Activated T-cell treated with anti-CD3 and anti-CD28 coated beads for 48 hours (primary cell): ENCODE results near the gene KRT28.
"Not testable (repeated sequence)": the region's sequence is repeated elsewhere in the genome, so short reads cannot be mapped to it uniquely, and the experiment has no call there.

Experiments
- DNase-seq: peaks from one replicate; pipeline ENCODE4 v3.0.0-alpha.2; 2020; ENCODE audit warnings: low read depth

KRT28 gene

DNA sequence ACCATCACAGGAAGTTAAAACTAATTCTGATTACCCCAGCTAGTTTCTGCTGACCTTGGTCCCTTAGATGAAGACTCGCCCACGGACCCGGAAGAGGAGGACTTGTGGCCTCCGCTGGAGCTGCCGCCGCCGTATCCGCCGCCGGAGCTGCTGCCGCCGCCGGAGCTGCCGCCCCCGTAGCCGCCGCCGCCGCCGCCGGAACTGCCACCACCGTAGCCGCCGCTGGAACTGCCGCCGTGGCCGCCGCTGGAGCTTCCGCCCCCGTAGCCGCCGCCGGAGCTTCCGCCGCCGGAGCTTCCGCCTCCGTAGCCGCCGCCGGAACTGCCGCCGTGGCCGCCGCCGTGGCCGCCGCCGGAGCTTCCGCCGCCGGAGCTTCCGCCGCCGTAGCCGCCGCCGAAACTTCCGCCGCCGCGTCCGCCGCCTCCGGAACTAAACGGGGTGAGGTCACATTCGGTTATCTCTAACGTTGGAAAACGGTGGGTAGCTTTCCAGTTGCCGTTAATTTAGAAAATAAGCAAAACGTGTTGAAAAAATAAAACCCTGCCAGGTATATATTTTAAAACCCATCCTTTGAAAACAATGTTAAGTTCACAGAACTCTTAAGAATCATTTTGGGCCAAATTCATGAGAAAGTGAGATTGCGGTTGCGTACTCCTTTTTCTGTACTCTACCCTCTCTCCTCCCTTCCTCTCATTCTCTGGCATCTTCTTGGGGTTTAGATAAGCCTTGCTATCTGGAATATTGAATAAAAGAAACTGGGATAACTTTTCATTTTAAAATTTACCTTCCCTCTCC, 19.2 kb upstream of the KRT28 start:
- peak; percentile 85 for DNase-seq

DNA sequence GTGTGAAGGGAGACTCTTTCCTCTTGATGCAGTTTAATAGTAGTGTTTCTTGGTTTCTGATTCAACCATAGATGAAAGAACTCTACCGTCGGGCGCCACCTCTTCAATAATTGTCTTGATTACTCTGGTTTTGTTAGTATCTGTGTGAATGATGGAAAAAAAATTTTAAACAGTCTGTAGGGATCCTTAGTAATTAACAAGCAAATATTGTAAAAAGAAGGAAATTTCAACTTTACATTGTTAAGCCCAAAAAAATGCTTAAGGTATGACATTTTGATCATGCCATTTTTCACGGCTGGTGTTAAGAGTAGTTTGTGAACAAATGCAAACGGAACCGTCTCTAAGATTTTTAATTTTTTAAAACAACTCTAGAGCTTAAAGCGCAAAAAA, 18.6 kb upstream of the KRT28 start:
- DNase-seq: no peak

DNA sequence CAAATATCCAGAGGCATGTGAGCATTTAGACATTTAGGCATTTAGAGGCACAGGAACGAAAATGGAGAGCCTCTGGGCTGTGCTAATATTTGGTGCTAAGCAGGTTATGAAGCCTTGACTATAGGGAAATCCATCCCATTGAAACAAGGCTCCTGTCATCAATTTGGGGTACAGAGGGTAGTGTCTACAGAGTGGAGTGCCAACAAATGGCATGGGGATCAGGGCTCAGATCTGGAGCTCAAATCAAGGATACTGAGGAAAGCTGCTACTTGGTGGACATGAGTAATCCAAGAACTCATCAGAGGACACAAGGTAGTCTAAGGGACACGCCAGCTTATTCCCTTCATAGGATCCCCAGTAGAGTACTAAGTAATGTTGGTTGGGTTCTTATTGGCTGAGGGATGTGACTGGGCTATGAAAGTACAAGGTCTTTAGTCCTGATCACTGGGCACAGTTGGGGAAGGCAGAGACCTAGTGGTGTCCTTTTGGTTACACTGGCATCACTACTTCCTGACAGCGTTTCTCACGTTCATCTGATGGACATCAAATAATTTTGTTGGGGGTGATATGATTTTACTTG, 17.4 kb upstream of the KRT28 start:
- no peak for DNase-seq

DNA sequence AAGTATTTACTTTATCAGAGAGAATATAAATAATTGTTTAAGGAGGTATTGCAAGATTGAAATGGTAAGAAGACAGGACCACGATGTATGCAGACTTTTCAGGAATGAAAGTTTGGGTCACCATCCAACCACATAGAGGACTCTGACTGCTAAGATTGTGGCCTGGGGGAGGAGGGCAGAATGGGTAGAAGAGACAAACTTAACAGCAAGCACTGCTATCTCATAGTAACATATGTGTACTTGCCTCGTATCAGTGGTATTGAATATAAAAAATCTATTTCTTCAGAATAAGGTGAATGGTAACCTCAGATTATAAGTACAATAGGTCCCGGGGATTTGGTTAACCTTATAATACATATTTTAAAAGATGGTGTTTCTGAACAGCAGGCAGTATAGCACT, 16.8 kb upstream of the KRT28 start:
- DNase-seq: no peak

DNA sequence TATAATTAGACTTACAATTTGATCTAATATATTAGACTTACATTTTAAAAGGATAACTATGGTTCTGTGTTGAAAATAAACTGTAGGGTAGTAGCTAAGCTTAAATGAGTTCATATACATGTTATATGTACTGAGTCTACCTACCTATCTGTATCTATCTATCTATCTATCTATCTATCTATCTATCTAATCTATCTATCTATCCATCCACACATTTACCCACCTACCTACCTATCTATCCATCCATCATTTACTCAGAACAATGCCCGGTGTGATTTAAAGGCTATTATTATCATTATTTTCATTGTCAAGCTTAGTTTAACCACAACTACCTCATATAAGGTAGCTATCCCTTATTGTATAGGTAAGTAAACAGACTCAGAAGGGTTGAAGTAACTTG, 15.6 kb upstream of the KRT28 start:
- DNase-seq: no peak

DNA sequence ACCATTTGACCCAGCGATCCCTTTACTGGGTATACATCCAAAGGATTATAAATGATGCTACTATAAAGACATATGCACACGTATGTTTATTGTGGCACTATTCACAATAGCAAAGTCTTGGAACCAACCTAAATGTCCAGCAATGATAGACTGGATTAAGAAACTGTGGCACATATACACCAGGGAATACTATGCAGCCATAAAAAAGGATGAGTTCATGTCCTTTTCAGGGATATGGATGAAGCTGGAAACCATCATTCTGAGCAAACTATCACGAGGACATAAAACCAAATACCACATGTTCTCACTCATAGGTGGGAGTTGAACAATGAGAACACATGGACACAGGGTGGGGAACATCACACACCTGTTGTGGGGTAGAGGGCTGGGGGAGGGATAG, 14.9 kb upstream of the KRT28 start:
- DNase-seq: not testable (repeated sequence)

DNA sequence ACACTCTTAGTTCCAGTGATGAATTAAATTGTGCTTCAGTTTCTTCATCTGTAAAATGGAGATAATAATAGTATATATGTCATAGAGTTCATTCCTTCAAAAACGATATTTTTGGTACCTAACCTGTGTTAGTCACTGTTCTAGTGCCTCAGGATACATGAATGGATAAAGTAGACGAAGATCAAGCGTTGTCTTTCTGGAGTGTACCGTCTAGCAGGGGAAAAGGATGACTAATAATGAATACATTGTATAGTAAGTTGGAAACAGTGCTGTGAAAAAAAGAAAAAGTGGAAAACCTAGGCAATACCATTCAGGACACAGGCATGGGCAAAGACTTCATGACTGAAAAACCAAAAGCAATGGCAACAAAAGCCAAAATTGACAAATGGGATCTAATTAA, 14.0 kb upstream of the KRT28 start:
- no peak for DNase-seq

DNA sequence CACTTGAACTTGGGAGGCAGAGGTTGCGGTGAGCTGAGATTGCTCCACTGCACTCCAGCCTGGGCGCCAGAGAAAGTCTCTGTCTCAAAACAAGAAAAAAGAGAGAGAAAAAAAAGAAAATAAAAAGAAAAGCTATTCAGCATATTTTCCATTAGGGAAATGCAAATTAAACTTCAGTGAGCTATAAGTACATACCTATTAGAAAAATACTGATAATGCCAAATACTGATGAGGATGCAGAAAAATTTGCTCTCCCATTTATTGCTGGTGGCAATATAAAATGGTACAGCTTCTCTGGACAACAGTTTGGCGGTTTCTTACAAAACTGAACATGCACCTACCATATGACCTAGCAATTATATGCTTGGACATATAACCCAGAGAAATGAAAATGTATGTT, 12.9 kb upstream of the KRT28 start:
- DNase-seq: no peak

DNA sequence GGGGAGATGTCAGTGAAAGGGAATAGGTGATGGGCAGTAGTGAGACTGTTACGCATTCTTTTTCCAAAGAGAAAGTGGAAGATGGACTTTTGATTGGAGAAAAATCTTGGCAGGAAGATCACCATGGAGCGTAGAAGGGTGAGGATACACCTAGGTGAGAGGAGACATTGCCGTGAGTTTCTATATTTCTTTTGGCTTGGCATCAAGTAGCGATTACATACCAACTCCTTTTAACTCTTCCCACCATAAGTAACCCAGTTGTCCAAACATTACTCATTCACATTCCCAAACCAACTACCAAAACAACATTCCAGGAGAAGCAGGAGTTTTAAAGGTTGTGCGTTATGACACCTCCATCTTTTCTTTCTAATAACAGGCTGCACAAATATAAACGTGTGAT, 10.7 kb upstream of the KRT28 start:
- no peak for DNase-seq

DNA sequence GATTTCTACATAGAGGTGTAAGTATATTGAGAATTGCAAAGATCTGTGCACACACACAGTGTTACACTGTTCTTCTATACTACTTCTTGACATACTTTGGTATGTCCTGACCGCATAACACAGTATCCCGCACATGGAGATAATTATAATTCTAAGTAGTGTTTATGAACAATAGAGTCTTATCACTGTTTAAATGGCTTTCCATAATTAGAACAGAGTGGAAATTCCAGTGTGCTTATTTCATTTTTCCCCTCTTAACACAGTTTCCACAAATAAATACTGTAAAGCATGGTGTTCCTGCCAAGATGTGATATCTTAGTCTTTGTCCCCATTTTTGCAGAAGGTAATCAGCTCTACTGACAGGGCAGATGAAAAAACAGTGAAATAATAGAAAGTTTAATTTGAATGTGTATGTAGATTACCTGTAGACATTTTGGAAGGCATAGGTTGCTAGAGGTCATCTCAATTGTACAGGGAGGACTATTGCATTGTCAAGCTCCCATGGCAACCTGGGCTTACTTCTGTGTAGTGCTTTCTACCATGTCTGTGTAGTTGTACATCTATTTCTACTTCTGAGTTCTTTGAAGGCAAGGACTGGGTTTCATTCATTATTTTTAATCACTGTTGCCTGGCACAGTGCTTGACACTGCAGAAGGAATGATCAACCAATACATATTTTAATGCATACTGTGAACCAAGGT, 10.1 kb upstream of the KRT28 start:
- no peak for DNase-seq

DNA sequence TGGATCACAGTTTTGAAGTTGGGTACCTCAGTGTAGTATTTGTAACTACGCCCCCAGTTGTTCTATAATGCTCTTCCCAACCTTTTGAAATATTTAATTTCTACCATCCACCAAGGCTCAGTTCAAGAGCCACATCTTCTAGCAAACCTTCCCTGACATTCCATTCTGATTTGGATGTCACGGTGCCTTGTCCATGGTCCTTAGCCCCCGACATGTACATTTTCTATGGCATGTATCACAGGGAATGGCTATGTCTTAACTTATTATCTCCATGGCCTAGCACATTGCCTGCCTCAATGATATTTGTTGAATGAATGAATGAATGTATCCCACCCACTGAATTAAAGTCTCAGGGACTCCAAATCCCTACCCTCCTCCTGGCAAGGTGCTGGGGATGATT, 6.4 kb upstream of the KRT28 start:
- no peak for DNase-seq

DNA sequence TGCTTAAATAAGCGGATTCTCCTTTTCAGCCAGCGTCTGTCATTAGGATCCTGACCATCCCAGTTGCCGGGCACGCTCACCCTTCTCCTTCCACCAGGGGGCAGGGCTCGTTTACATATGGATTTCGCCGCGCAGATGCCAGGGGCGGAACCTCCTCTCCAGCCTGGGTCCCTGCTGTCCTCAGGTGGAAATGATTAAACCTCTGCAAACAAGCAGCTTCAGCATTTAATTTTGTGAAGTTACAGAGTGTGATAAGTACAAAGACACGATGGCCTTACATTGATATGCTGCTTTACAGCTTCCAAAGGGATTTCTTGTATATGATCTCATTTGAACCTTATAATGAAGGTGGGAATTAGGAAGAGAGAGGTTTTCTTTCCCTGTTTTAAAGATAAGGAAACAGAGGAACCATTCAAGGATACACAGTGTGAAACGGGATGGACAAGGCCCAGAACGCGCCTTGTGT, 3.9 kb upstream of the KRT28 start:
- DNase-seq: peak; percentile 65

DNA sequence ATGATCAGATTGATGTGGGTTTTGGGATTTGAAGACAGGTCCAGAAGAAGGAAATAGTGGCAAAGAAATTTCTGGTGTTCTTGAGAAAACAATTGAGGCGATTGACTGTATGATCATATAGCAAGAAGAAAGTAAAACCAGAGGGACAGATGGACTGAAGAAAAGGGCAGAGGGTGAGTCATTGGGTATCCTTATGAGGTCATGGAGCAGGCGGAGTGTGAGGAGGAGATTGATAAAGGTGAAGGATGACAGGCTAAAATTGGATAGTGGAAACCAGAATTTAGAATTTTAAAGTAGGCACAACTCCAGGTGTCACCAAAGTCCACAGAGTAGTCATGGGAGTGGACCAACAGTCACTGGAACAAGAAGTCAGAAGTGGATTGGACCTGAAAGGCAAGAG, 1.4 kb upstream of the KRT28 start:
- no peak for DNase-seq

DNA sequence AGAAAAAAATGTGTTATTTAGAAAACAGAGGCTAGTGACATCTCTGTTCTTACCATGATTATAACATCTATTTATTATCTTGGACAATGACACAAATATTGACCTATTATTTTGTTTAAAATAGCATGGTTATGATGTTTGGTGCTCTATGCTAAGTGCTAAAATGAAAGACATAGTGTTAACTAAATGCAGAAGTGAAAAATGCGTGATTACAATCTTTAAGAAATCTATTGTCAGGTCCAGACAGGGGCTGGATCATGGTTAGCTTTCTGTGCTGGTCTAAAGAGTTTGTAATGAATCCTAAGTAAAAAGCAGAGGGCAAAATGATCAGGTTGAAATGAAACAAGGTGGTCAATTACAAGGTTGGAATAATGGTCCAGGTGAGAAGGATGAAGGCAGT, 622 bp upstream of the KRT28 start:
- DNase-seq: no peak

DNA sequence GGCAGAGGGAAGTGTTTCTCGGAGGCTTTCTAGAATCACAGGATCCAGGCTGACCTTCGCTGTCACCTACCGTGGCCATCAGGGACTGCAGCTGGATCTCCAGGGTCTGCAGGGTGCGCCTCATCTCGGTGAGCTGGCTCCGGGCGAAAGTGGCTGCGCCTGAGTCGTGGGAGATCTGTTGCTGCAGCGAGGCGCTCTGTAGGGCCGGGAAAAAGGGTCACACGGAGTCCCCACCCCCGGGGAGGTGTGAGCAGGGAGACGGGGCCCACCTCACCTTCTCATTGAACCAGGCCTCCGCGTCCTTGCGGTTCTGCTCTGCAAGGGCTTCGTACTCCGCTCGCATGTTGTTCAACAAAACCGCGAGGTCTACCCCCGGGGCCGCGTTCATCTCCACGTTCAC, 2.9 kb downstream of the KRT28 start:
- no peak for DNase-seq

DNA sequence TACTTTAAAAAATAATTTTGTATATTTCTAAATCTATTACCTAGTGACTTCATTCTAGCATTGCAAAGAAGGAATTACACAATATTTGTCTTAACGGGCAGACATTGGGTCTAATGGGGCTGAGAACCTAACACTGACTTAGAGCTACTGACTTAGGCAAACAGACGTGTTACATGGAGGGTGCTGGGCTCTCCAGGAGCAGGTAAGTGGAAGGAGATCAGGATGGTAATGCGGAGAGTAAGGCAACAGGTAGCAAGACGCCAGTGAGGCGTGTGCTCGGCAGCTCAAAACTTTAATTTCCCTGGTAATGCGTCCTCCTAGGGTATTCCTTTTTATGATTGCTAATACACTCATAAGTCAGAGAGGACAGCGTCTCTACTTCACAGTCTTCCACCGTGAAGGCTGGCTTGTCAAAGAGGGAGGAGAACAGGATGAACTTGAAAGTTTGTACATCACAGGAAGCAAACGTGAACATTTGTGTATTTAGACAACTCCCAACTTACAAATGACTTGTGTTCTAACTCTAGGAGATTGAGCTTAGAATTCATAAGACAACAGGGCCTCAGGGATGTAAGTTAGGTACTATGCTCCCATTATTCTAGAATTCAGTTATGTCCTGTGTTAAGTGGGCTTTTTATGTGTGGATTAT, 4.6 kb downstream of the KRT28 start:
- DNase-seq: no peak

DNA sequence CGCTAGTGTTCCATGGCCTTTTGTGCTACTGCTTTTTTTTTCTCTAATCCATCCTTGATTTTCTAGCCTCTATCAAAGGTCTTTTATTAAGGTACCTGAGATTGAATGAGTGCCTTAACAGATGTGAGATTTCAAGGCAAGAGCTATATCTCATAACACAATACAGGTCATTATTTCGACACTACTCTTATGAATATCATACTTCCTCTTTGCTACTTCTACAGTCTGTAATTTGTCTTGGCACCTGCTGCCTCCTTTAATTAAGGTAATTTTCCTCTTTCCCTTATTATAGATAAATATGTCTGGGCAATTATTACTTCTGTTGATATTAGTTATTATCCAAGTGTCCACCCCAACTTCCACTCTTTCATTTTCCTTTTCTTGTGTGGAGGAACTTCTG, 5.3 kb downstream of the KRT28 start:
- DNase-seq: no peak

DNA sequence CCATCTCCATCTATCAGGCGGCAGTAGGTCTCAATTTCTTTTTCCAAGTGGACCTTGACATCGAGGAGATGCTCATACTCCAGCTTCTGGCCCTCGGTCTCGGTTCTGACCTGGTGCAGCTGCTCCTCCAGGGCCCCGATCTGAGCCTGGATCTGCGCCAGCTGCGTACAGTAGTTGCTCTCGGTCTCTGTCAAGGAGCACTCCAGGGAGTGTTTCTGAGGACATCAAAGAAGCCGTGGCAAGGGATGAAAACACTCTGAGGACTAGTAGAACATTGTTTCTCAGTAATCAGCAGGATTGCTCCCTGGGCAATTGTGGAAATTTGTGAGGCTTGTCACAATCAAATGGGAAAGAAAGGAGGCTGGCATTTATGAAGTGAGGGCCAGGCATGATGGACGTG, 5.9 kb downstream of the KRT28 start:
- no peak for DNase-seq

DNA sequence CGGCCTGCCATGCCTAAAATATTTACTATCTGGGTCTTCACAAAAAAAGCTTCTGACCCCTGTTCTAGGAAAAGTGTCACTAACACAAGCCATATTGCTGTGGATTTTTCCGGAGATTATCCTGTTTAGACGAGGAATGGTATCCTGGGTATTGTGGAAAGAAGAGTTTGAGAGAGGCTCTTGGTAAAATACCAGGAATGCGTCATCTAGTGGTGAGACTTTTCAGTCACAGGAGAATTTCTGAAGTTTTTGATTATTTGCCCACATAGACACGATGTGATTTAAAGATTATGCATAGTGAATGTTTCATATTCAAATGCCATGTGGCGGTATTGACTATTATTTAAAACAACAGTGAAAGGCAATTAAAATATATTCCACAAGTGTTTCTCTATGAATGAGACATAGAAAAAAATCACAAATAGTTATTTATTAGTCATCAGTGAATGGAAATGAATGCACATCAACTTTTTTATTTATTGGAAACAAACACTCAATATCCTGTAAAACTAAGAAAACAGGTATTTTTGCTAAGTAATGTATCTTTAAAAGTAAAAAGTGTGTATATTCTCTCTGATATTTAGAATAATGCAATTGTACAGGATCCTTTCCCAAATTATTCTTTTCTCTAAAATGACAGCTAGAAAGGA, 7.8 kb downstream of the KRT28 start:
- no peak for DNase-seq

DNA sequence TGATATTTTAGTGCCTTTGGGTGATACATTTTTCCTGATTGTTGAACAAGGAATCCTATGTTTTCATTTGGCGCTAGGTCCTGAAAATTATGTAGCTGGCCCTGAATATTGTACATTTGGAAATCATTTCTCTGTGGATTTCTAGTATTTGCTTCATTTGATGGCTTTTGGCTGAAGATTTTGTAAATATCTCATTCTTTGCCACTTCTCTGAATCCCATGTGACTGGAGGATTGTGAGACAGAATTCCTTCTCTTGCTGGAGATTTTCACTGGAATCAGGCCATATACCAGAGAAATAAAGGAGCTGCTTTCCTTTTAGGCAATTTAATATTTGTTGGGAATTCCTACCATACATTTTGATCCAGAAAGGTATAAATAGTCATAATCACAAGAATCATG, 8.6 kb downstream of the KRT28 start:
- no peak for DNase-seq

DNA sequence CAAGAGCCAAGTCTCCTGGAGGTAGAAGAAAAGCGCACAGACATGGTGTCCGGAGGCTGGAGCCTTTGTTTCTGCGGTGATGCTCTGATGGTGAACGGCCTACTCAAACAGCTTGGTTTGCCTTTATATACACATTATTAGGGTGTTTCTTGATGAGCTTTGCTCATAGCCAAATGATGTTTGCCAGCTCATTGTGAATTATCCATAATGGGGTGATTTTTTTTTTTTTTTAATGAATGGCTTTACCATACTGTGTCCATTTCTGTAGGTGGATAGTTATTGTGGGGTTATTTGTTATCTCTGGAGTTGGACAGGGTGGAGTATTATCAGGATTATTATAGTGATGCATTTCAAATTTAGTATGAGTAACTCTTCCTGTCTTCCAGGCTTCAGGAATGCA, 17.3 kb downstream of the KRT28 start, which contains the start of gene KRT27:
TSS of gene KRT27 (minus strand) at position 101 of the 400 bp plus-strand sequence. CDS start at position 44, 57 bp downstream.
- no peak for DNase-seq
